OCI-LY1 (cell line): ENCODE results near the gene TESK2.

Experiments used
- H2AFZ ChIP-seq: fragments of 200-600 bp; sonication (generic), shearing (Covaris generic); 2 replicates; pipeline ENCODE4 v1.6.0; 2014; ENCODE audit warnings: antibody characterized with exemption, mild to moderate bottlenecking, low read length
- H3F3A ChIP-seq: fragments of 200-600 bp; sonication (generic), shearing (Covaris generic); 2 replicates; pipeline ENCODE4 v1.6.0; 2014; ENCODE audit warnings: mild to moderate bottlenecking, antibody characterized with exemption, low read length, moderate library complexity; ENCODE audit not compliant: insufficient read depth
- H3K27ac ChIP-seq: fragments of 200-600 bp; sonication (generic); 2 replicates; pipeline ENCODE4 v1.5.1; 2014; ENCODE audit warnings: low read length, mixed run types, mild to moderate bottlenecking, low read depth; ENCODE audit not compliant: poor library complexity, severe bottlenecking
- H3K27me3 ChIP-seq: fragments of 200-600 bp; sonication (generic); 2 replicates; pipeline ENCODE4 v1.6.0; 2014; ENCODE audit warnings: antibody characterized with exemption, mild to moderate bottlenecking, low read length, moderate library complexity; ENCODE audit not compliant: insufficient read depth
- H3K36me3 ChIP-seq: fragments of 200-600 bp; sonication (generic); 2 replicates; pipeline ENCODE4 v1.6.1; 2014; ENCODE audit warnings: mild to moderate bottlenecking, antibody characterized with exemption, low read length, moderate library complexity, mixed read lengths; ENCODE audit not compliant: insufficient read depth
- H3K4me1 ChIP-seq: fragments of 200-600 bp; sonication (generic); 2 replicates; pipeline ENCODE4 v1.5.1; 2014; ENCODE audit warnings: mild to moderate bottlenecking, low read length, moderate library complexity; ENCODE audit not compliant: insufficient read depth, severe bottlenecking
- H3K4me2 ChIP-seq: fragments of 200-600 bp; sonication (generic), shearing (Covaris generic); 2 replicates; pipeline ENCODE4 v1.6.1; 2014; ENCODE audit warnings: low read length
- H3K4me3 ChIP-seq: fragments of 200-600 bp; sonication (generic); 2 replicates; pipeline ENCODE4 v1.5.1; 2014; ENCODE audit warnings: low read length, low read depth, mild to moderate bottlenecking, mixed read lengths; ENCODE audit not compliant: poor library complexity, severe bottlenecking
- H3K79me2 ChIP-seq: fragments of 200-600 bp; shearing (Covaris generic); 2 replicates; pipeline ENCODE4 v1.6.1; 2016; ENCODE audit warnings: mixed run types, low read length, mixed read lengths; ENCODE audit not compliant: insufficient read depth
- H3K9ac ChIP-seq: fragments of 200-600 bp; sonication (generic), shearing (Covaris generic); 2 replicates; pipeline ENCODE4 v1.6.1; 2014; ENCODE audit warnings: mild to moderate bottlenecking, low read length, mixed read lengths
- H3K9me2 ChIP-seq: fragments of 200-600 bp; sonication (generic), shearing (Covaris generic); 2 replicates; pipeline ENCODE4 v1.6.1; 2014; ENCODE audit warnings: low read depth, mild to moderate bottlenecking, low read length, mixed read lengths
- H3K9me3 ChIP-seq: fragments of 200-600 bp; shearing (Covaris generic); 2 replicates; pipeline ENCODE4 v1.6.1; 2014; ENCODE audit warnings: low read length, mixed read lengths
- H4K20me1 ChIP-seq: fragments of 200-600 bp; sonication (generic), shearing (Covaris generic); 2 replicates; pipeline ENCODE4 v1.6.0; 2016; ENCODE audit warnings: mild to moderate bottlenecking, low read length; ENCODE audit not compliant: insufficient read depth
- CTCF ChIP-seq: fragments of 200-600 bp; sonication (generic), shearing (Covaris generic); IDR thresholded peaks from 2 replicates; pipeline ENCODE4 v1.5.1; 2017; ENCODE audit warnings: mild to moderate bottlenecking, antibody characterized with exemption, low read length, moderate library complexity, mixed read lengths
- EZH2 ChIP-seq: fragments of 200-600 bp; sonication (generic), shearing (Covaris generic); IDR thresholded peaks from 2 replicates; pipeline ENCODE4 v1.8.0; 2017; ENCODE audit warnings: borderline replicate concordance, mixed run types, mild to moderate bottlenecking, antibody characterized with exemption, low read length, moderate library complexity, mixed read lengths

Gene TESK2

GRCh38 chr1:45458894-45459293, 32.1 kb downstream of the TESK2 start:
- Histone ChIP-seq H3K79me2 (no peaks in the 10 kb centered on the region), H3K4me2 (no peak overlapping the region), H4K20me1 (no peaks in the 10 kb centered on the region), H3K9me2 (no peaks in the 10 kb centered on the region), H3K9me3 (no peaks in the 10 kb centered on the region), H3K27me3 (no peaks in the 10 kb centered on the region), H2AFZ (no peak overlapping the region), H3K9ac (no peak overlapping the region), H3K4me1 (no peaks in the 10 kb centered on the region), H3K27ac (no peak overlapping the region), H3K4me3 (no peak overlapping the region), H3F3A (no peaks in the 10 kb centered on the region), H3K36me3 (no peaks in the 10 kb centered on the region)
- TF ChIP-seq EZH2 (no peak), CTCF (no peak)

DNA sequence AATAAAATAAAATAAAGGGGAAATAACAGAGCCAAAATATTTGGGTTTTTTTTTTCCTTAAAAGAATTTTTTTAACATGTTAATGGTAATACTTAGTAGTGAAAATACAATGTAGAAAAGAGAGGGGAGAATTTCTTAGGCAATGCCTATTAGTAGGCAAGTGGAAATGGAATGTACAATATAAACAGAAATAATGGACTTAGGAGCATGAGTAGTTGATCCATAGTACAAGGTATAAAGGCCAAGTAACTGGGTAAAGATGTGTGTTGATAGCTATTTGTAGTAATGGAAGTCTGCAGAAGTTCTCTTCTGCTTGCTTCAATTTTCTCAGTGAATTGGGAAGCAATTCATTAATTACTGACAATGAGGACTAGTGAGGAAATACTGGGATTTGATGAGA, 34.4 kb downstream of the TESK2 start:
- Histone ChIP-seq H3K4me2 (no peak overlapping the region), H2AFZ (no peak overlapping the region), H3K79me2 (no peaks in the 10 kb centered on the region), H3K27ac (no peak overlapping the region), H3K36me3 (no peaks in the 10 kb centered on the region), H4K20me1 (no peaks in the 10 kb centered on the region), H3K4me3 (no peak overlapping the region), H3K27me3 (no peaks in the 10 kb centered on the region), H3K4me1 (no peaks in the 10 kb centered on the region), H3K9me3 (no peaks in the 10 kb centered on the region), H3F3A (no peaks in the 10 kb centered on the region), H3K9ac (no peak overlapping the region), H3K9me2 (no peaks in the 10 kb centered on the region)
- TF ChIP-seq CTCF (no peak), EZH2 (no peak)

- H2AFZ ChIP-seq: no peak overlapping the region
- no peak overlapping the region for H3K27ac ChIP-seq
- no peaks in the 10 kb centered on the region for H3K9me2 ChIP-seq
- no peak overlapping the region for H3K4me3 ChIP-seq
- no peaks in the 10 kb centered on the region for H4K20me1 ChIP-seq
- no peaks in the 10 kb centered on the region for H3K4me1 ChIP-seq
- TF ChIP-seq CTCF: no peak
- no peak for TF ChIP-seq EZH2
- no peaks in the 10 kb centered on the region for H3K9me3 ChIP-seq
- H3K9ac ChIP-seq: no peak overlapping the region
- H3K4me2 ChIP-seq: no peak overlapping the region
- H3K36me3 ChIP-seq: no peaks in the 10 kb centered on the region
- no peaks in the 10 kb centered on the region for H3K27me3 ChIP-seq
- no peaks in the 10 kb centered on the region for H3F3A ChIP-seq
- H3K79me2 ChIP-seq: no peaks in the 10 kb centered on the region
Observed at GRCh38 chr1:45455162-45455561, 35.8 kb downstream of the TESK2 start.
